Fibroblast of lung (primary cell): ENCODE data around the gene ARL10. TPM values are rescaled to one million over a fixed set of nuclear protein-coding genes. Genes with fewer than 3 reads are reported as not detected.

Experiments
- DNase-seq, 2 donors: peaks; one replicate each; pipeline versions ENCODE4 v3.0.0 to v3.0.0-alpha.2; 2010; ENCODE audit warnings: low read depth in 2 of 2
- H2AFZ ChIP-seq: 2 replicates; pipeline ENCODE4 v1.5.1; 2012; ENCODE audit warnings: low read length, control low read depth, inconsistent platforms
- H3K27ac ChIP-seq: 2 replicates; pipeline ENCODE4 v1.5.1; 2011; ENCODE audit warnings: low read length, control low read depth; ENCODE audit not compliant: insufficient read depth
- H3K27me3 ChIP-seq: 2 replicates; pipeline ENCODE4 v1.5.1; 2011; ENCODE audit warnings: mild to moderate bottlenecking, low read length; ENCODE audit not compliant: control insufficient read depth, insufficient read depth
- H3K36me3 ChIP-seq: 2 replicates; pipeline ENCODE4 v1.5.1; 2011; ENCODE audit warnings: low read length; ENCODE audit not compliant: control insufficient read depth, insufficient read depth
- H3K4me1 ChIP-seq: 2 replicates; pipeline ENCODE4 v1.5.1; 2011; ENCODE audit warnings: low read length; ENCODE audit not compliant: control insufficient read depth, insufficient read depth; ENCODE audit errors: extremely low read depth
- H3K4me2 ChIP-seq: 2 replicates; pipeline ENCODE4 v1.5.1; 2011; ENCODE audit warnings: low read length, control low read depth; ENCODE audit not compliant: insufficient read depth; ENCODE audit errors: extremely low read depth
- H3K4me3 ChIP-seq, 4 experiments: fragments of 200-600 bp in 1 of 4; sonication (generic) in 1 of 4; replicated peaks in 1 of 4; 2 replicates each; pipeline ENCODE4 v1.5.1; 2011 to 2016; ENCODE audit warnings: low read length in 4 of 4, low read depth in 3 of 4, mild to moderate bottlenecking in 3 of 4, control low read depth in 2 of 4, inconsistent platforms in 1 of 4, mixed read lengths in 1 of 4; ENCODE audit not compliant: insufficient read depth in 1 of 4; ENCODE audit errors: control extremely low read depth in 1 of 4
- H3K79me2 ChIP-seq: 2 replicates; pipeline ENCODE4 v1.5.1; 2012; ENCODE audit warnings: mild to moderate bottlenecking, low read length, inconsistent platforms; ENCODE audit not compliant: control insufficient read depth, insufficient read depth
- H3K9ac ChIP-seq: 2 replicates; pipeline ENCODE4 v1.5.1; 2011; ENCODE audit warnings: mild to moderate bottlenecking, low read length, control low read depth; ENCODE audit not compliant: insufficient read depth
- H3K9me3 ChIP-seq: 2 replicates; pipeline ENCODE4 v1.5.1; 2012; ENCODE audit warnings: low read depth, low read length; ENCODE audit not compliant: control insufficient read depth, insufficient read depth
- H4K20me1 ChIP-seq: 2 replicates; pipeline ENCODE4 v1.5.1; 2011; ENCODE audit warnings: low read length; ENCODE audit not compliant: control insufficient read depth, insufficient read depth; ENCODE audit errors: extremely low read depth
- EZH2 ChIP-seq: IDR thresholded peaks from 2 replicates; pipeline ENCODE4 v1.5.1; 2012; ENCODE audit warnings: low read length, control low read depth, mild to moderate bottlenecking; ENCODE audit errors: missing control alignments
- polyA plus RNA-seq, 2 donors: library from polyadenylated mRNA; depleted of rRNA in 1 of 2; stranded (reverse) in 1 of 2; unstranded in 1 of 2; fragments of >200 nt; gene quantifications; 2 replicates each; pipeline ENCODE4 v1.2.1, GENCODE V29; 2011 to 2012; ENCODE audit warnings: missing spikeins in 1 of 2
- total RNA-seq: library from RNA; depleted of rRNA; stranded (reverse); fragments of >200 nt; gene quantifications from 2 replicates; pipeline ENCODE4 v1.2.1, GENCODE V29; 2014
- TF ChIP-seq, protein P1 (sequence below), 2 donors: IDR thresholded peaks in 1 of 2; conservative IDR thresholded peaks in 1 of 2; 1 replicate in 1 of 2; 2 replicates in 1 of 2; pipeline ENCODE4 v1.5.1; 2011 to 2012; ENCODE audit warnings: low read length in 2 of 2, control low read depth in 1 of 2, inconsistent platforms in 1 of 2, low read depth in 1 of 2, mild to moderate bottlenecking in 1 of 2

ARL10 gene
- total and polyA plus RNA-seq, 2 donors (not counting 1 experiment from before 2014, with no cell fraction given), result 3.0 to 11.1 TPM

DNA sequence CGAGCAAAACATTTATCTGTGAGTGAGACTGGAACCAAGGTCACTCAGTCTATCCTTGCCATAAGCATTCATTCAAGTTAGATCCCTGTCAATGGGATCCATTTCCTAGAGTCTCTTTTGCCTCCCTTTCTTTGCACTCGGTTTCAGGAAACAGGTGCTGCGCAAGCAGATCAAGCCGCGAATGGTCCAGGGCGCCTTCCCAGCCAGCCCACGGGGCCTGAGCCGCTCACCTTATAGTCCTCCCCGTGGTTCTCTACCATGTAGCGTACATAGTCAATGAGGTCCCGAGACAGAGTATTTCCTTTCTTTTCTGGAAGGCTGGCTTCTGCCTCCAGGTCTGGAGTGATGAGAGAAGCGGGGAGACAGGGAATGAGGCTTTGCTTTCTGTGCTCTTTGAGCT, 19.7 kb downstream of the ARL10 start:
- Histone ChIP-seq H3K9ac (no peak overlapping the region), H3K4me1 (peaks cover 12% of the 10 kb centered on the region), H3K4me3 (no peak overlapping the region), H3K27ac (no peak overlapping the region), H2AFZ (no peak overlapping the region), H3K27me3 (no peaks in the 10 kb centered on the region), H3K4me2 (no peak overlapping the region), H3K9me3 (no peaks in the 10 kb centered on the region), H3K79me2 (peaks cover 31% of the 10 kb centered on the region), H3K36me3 (peaks cover 16% of the 10 kb centered on the region), H4K20me1 (no peaks in the 10 kb centered on the region)
- no peak for DNase-seq
- TF ChIP-seq, protein P1, sequence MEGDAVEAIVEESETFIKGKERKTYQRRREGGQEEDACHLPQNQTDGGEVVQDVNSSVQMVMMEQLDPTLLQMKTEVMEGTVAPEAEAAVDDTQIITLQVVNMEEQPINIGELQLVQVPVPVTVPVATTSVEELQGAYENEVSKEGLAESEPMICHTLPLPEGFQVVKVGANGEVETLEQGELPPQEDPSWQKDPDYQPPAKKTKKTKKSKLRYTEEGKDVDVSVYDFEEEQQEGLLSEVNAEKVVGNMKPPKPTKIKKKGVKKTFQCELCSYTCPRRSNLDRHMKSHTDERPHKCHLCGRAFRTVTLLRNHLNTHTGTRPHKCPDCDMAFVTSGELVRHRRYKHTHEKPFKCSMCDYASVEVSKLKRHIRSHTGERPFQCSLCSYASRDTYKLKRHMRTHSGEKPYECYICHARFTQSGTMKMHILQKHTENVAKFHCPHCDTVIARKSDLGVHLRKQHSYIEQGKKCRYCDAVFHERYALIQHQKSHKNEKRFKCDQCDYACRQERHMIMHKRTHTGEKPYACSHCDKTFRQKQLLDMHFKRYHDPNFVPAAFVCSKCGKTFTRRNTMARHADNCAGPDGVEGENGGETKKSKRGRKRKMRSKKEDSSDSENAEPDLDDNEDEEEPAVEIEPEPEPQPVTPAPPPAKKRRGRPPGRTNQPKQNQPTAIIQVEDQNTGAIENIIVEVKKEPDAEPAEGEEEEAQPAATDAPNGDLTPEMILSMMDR (conservative IDR thresholded peaks at IDR 0.05 in 1 of 2, IDR thresholded peaks at IDR 0.05 in 1 of 2; ENCODE audit: low read depth in 1 of 2, low read length in 2 of 2), result no peak
- no peak for TF ChIP-seq EZH2

DNA sequence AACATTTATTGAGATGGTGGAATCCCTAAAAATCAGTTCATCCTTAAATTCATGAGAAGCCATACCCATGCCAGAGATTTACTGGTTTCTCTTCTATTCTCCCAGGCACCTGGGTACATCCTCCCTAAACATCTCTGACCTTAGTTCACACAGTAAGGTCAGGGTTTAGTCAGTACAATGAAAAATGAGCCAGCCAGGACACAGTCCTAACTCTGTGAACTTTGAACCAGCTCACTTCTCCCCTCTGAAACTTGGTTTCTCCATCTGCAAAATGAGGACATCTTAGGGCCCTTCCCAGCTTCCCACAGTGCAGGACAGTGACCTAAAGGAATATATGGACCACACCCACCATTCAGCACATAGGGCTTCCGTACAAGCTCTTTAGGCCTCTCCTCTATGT, 21.2 kb downstream of the ARL10 start:
- H3K27me3 ChIP-seq, result no peaks in the 10 kb centered on the region
- H3K4me3 ChIP-seq, result peak overlapping the region in 2 of 4 experiments; percentile 91 to 92
- H3K9ac ChIP-seq, result no peak overlapping the region
- no peak for DNase-seq
- H3K4me2 ChIP-seq, result peak overlapping the region; percentile 86
- no peak overlapping the region for H3K27ac ChIP-seq
- peaks cover 31% of the 10 kb centered on the region for H3K79me2 ChIP-seq
- H3K9me3 ChIP-seq, result no peaks in the 10 kb centered on the region
- H3K4me1 ChIP-seq, result peaks cover 12% of the 10 kb centered on the region
- H4K20me1 ChIP-seq, result no peaks in the 10 kb centered on the region
- TF ChIP-seq, protein P1 (conservative IDR thresholded peaks at IDR 0.05 in 1 of 2, IDR thresholded peaks at IDR 0.05 in 1 of 2; ENCODE audit: low read depth in 1 of 2, low read length in 2 of 2), result no peak
- no peak for TF ChIP-seq EZH2
- peaks cover 16% of the 10 kb centered on the region for H3K36me3 ChIP-seq
- no peak overlapping the region for H2AFZ ChIP-seq

DNA sequence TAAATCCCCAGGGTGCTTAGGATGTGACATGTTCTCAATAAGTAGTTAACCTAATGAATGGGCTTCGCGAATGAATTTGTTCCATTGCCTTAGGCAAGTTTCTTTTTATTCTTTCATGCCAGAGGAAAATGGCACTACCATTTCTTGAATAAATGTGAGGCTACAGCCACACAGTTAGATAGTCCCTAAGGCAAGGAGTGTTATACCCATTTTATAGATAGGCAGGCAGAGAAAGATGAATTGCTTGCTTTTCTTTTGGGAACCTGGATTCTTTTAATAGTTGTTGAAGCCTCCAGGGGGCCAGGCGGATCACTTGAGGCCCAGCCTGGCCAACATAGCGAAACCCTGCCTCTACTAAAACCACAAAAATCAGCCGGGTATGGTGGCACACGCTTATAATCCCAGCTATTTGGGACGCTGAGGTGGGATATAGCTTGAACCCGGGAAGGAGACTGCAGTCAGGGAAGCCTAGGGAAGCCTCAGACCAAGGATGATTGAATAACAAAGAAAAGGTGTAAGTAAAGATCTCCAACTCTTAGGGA, 22.2 kb downstream of the ARL10 start:
- H3K4me3 ChIP-seq, result peak overlapping the region; percentile 78 to 92 (median 88)
- H3K79me2 ChIP-seq, result peaks cover 31% of the 10 kb centered on the region
- H3K9ac ChIP-seq, result peak overlapping the region; percentile 63
- H4K20me1 ChIP-seq, result no peaks in the 10 kb centered on the region
- no peaks in the 10 kb centered on the region for H3K9me3 ChIP-seq
- no peak overlapping the region for H2AFZ ChIP-seq
- H3K27ac ChIP-seq, result peak overlapping the region; percentile 95
- H3K27me3 ChIP-seq, result no peaks in the 10 kb centered on the region
- no peak for DNase-seq
- TF ChIP-seq EZH2, result no peak
- TF ChIP-seq, protein P1 (conservative IDR thresholded peaks at IDR 0.05 in 1 of 2, IDR thresholded peaks at IDR 0.05 in 1 of 2; ENCODE audit: low read depth in 1 of 2, low read length in 2 of 2), result no peak
- peaks cover 12% of the 10 kb centered on the region for H3K4me1 ChIP-seq
- peaks cover 17% of the 10 kb centered on the region for H3K36me3 ChIP-seq
- peak overlapping the region; percentile 86 for H3K4me2 ChIP-seq
